Choroid plexus epithelial cell (primary cell): ENCODE data around the gene NPPB.
"Not testable (repeated sequence)": the region's sequence is repeated elsewhere in the genome, so short reads cannot be mapped to it uniquely, and the experiment has no call there.

ENCODE experiments used
- DNase-seq: peaks from one replicate; pipeline ENCODE4 v3.0.0-alpha.2; 2010; ENCODE audit warnings: low read depth
- H3K4me3 ChIP-seq: 2 replicates; pipeline ENCODE4 v1.5.1; 2011; ENCODE audit warnings: low read depth, mild to moderate bottlenecking, control low read depth, low read length, moderate library complexity
- TF ChIP-seq, protein P1 (sequence below): conservative IDR thresholded peaks from 2 replicates; pipeline ENCODE4 v1.5.1; 2011; ENCODE audit warnings: low read depth, mild to moderate bottlenecking, control low read depth, inconsistent platforms, low read length, moderate library complexity

The NPPB gene

DNA sequence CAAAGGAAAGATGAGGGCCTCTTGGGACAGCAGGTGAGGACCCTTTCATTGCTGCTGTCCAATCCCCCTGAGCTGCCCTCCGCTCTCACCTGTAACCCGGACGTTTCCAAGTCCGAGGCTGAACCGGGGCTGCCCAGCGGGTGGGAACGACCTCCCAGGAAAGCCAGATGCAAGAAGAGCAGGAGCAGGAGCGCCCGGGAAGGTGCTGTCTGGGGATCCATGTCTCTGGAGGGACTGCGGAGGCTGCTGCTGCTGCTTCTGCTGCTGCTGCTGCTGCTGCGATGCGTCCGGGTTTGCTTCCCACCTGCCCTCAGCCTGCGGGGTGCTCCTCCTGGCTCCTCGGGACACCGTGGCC lies at the start of gene NPPB:
Gene NPPB (minus strand): TSS at position 333 of the 355 bp plus-strand sequence. CDS start 112 bp downstream, at position 221.
- TF ChIP-seq, protein P1, sequence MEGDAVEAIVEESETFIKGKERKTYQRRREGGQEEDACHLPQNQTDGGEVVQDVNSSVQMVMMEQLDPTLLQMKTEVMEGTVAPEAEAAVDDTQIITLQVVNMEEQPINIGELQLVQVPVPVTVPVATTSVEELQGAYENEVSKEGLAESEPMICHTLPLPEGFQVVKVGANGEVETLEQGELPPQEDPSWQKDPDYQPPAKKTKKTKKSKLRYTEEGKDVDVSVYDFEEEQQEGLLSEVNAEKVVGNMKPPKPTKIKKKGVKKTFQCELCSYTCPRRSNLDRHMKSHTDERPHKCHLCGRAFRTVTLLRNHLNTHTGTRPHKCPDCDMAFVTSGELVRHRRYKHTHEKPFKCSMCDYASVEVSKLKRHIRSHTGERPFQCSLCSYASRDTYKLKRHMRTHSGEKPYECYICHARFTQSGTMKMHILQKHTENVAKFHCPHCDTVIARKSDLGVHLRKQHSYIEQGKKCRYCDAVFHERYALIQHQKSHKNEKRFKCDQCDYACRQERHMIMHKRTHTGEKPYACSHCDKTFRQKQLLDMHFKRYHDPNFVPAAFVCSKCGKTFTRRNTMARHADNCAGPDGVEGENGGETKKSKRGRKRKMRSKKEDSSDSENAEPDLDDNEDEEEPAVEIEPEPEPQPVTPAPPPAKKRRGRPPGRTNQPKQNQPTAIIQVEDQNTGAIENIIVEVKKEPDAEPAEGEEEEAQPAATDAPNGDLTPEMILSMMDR, result no peak
- H3K4me3 ChIP-seq, result no peak within 1 kb of the TSS
- DNase-seq, result no peak

DNA sequence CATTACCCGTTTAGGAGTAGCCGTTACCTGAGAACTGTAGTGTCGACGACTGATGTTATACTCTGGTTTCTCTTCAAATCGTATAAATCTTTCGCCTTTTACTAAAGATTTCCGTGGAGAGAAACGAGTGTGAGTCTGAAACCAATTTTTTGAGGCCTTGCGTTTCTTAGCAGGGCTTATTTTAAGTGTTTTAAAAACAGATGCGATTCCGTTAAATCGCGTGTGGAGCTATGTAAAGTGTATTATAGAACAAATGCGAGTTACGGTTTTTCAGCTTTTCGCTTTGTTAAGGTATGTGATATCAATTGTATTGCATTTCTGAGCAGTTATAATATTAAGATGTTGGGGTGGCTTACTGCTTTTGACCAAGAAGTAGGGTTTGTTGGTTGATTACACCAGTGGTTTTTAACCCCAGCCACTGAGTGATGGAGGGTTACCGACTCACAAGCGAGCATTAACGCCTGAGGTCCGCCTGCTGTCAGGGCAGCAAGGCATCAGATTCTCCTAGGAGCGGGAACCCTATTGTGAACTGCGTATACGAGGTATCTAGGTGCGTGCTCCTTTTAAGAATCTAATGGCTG lies 49.4 kb upstream of the NPPB start:
- peak; percentile 98 for DNase-seq
- H3K4me3 ChIP-seq, result peak overlapping the region; percentile 67
- TF ChIP-seq, protein P1, result no peak

DNA sequence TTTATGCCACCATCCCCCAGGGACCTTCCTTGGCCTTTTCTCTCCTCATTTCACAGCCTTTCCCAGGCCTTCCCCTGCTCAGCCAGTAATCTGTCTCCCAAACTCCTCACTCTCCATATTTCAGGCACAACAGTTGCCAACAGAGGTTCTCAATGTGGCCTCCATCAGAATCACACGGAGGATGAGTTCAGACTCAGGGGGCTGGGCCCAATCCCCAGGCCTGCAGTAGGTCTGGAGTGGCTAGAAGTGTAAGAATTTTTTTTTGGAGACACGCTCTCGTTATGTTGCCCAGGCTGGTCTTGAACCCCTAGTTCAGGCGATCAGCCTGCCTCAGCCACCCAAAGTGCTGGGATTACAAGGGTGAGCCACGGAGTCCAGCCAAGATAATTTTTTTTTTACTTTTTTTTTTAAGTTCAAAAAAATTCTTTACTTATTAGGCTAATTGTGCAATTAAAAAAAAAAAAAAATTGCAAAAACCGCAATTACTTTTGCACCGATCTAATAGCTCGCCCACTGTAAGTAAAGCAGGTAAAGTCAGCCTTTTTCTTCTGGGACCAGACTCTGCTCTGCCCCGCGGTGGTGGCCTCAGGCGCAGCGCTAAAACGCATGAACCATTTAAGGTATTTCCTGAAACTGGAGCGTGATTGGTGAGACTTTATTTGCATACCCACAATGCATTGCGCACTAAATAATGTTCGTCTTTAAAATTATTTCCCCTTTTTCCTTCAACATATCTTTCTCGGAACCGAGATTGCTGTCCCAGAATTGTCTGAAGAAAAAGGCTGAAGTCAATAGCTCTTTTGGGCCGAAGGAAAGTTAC lies 48.7 kb upstream of the NPPB start:
- H3K4me3 ChIP-seq, result no peak overlapping the region
- TF ChIP-seq, protein P1, result peak; percentile 92
- peak; percentile 97 for DNase-seq

- H3K4me3 ChIP-seq, result no peak overlapping the region
- TF ChIP-seq, protein P1, result no peak
- DNase-seq, result no peak
Observed at GRCh38 chr1:11906870-11907269, 48.1 kb upstream of the NPPB start.

DNA sequence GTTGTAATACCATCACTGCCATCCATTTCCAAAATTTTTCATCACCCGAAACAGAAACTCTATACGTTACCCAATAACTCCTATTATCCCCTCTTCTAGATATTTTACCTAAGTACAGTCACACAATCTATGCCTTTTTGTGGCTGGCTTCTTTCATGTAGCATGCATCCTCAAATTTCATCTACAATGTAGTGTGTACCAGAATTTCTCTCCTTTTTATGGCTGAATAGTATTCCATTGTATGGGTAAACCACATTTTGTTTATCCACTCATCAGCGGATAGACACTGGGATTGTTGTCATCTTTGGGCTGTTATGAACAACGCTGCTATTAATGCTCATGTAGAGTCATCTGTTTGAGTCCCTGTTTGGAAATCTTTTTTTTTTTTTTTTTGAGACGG lies 46.2 kb upstream of the NPPB start:
- H3K4me3 ChIP-seq, result no peak overlapping the region
- TF ChIP-seq, protein P1, result no peak
- no peak for DNase-seq

DNA sequence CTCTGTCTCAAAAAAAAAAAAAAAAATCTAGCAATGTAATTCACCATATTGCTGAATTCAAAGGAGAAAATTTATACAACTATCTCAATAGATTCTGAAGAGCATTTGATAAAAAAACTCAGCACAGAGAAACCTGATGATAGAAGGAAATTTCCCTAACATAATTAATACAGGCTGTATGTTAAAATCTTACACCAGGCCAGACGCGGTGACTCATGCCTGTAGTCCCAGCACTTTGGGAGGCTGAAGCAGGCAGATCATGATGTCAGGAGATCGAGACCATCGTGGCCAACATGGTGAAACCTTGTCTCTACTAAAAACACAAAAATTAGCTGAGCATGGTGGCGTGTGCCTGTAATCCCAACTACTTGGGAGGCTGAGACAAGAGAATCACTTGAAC lies 45.4 kb upstream of the NPPB start:
- H3K4me3 ChIP-seq, DNase-seq: not testable (repeated sequence)

GRCh38 chr1:11903210-11903609 lies 44.5 kb upstream of the NPPB start:
- no peak for DNase-seq
- TF ChIP-seq, protein P1, result no peak
- H3K4me3 ChIP-seq, result no peak overlapping the region

GRCh38 chr1:11901446-11901845 lies 42.7 kb upstream of the NPPB start:
- not testable (repeated sequence) for DNase-seq, H3K4me3 ChIP-seq
